ENCODE measurements around the gene UTF1.

GRCh38 chr10:133237241-133237587, 7.2 kb downstream of the UTF1 start:
- TF ChIP-seq CTCF (IDR thresholded peaks at IDR 0.05 in 8 of 11, conservative IDR thresholded peaks at IDR 0.05 in 3 of 11) (no peak), POLR2A (IDR thresholded peaks at IDR 0.05) (no peak)
